Astrocyte of the spinal cord (primary cell): ENCODE measurements around the gene CHST13.

Experiments
- DNase-seq: peaks from one replicate; pipeline ENCODE4 v3.0.0; 2011; ENCODE audit warnings: low read depth, low spot score
- H3K4me3 ChIP-seq: 2 replicates; pipeline ENCODE4 v1.5.1; 2011; ENCODE audit warnings: low read depth, mild to moderate bottlenecking, low read length, moderate library complexity
- CTCF ChIP-seq: IDR thresholded peaks from 2 replicates; pipeline ENCODE4 v1.5.1; 2012; ENCODE audit warnings: low read depth, mild to moderate bottlenecking, low read length, inconsistent platforms
- in situ Hi-C: cut with HindIII; loops from 2 replicates; pipeline ENCODE4 v1.10.0; 2017; ENCODE audit warnings: low sequenced_read_pairs

Gene CHST13

GRCh38 chr3:126512026-126512425, 11.9 kb upstream of the CHST13 start:
- in situ Hi-C loops, result no loop called here
- TF ChIP-seq CTCF, result no peak
- no peak for DNase-seq

GRCh38 chr3:126512916-126513650, 10.9 kb upstream of the CHST13 start:
- no peak for TF ChIP-seq CTCF
- in situ Hi-C loops, result no loop called here
- no peak overlapping the region for H3K4me3 ChIP-seq
- DNase-seq, result no peak

More at GRCh38 chr3:126512026-126512425, 11.9 kb upstream of the CHST13 start:
- no peak overlapping the region for H3K4me3 ChIP-seq

GRCh38 chr3:126514161-126514560, 9.8 kb upstream of the CHST13 start:
- DNase-seq, result no peak
- no peak for TF ChIP-seq CTCF
- in situ Hi-C loops, result no loop called here
- no peak overlapping the region for H3K4me3 ChIP-seq

- DNase-seq, result no peak
- no peak for TF ChIP-seq CTCF
- H3K4me3 ChIP-seq, result no peak overlapping the region
- in situ Hi-C loops, result no loop called here
Observed at GRCh38 chr3:126515066-126515706, 8.8 kb upstream of the CHST13 start.

- TF ChIP-seq CTCF, result no peak
- in situ Hi-C loops, result no loop called here
Observed at GRCh38 chr3:126516152-126516935, 7.6 kb upstream of the CHST13 start.

GRCh38 chr3:126516936-126517290, 7.0 kb upstream of the CHST13 start:
- DNase-seq, result no peak
- TF ChIP-seq CTCF, result no peak
- no peak overlapping the region for H3K4me3 ChIP-seq
- in situ Hi-C loops, result no loop called here

More at GRCh38 chr3:126516152-126516935, 7.6 kb upstream of the CHST13 start:
- no peak for DNase-seq
- H3K4me3 ChIP-seq, result no peak overlapping the region
